ENCODE data around the gene XCR1.
A peak's percentile ranks its signal among the peaks of the same experiment; 100 is the strongest.
"Not testable (repeated sequence)": the region's sequence is repeated elsewhere in the genome, so short reads cannot be mapped to it uniquely, and the experiment has no call there.

XCR1 gene, protein sequence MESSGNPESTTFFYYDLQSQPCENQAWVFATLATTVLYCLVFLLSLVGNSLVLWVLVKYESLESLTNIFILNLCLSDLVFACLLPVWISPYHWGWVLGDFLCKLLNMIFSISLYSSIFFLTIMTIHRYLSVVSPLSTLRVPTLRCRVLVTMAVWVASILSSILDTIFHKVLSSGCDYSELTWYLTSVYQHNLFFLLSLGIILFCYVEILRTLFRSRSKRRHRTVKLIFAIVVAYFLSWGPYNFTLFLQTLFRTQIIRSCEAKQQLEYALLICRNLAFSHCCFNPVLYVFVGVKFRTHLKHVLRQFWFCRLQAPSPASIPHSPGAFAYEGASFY

DNA sequence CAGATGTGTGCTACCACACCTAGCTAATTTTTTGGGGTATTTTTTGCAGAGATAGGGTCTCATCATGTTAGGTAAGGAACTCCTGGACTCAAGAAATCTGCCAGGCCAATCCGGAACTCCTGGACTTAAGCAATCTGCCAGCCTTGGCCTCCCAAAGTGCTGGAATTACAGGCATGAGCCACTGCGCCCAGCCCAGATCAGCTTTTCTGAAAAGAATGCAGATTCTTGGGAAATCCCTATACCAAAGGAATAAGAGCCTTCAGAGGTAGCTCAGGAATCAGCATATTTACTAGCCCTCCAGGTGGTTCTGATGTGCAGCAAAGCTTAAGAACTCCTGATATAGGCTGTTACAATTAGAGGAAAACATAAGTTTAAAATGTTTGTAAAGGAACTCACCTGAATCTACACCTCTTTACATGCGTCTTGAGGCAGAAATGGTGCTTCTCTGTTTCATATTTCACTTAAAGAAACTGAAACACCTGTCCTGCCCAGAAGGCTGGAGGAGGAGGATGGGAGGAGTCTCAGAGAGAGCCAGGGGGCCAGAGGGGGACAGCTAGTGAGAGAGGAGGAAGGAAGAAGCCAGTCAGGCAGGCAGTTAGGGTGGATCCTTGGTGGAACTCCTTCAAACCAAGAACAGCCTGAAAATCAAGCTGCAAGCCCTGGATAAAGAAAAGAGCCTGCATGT, at the start of gene XCR1:
TSS of gene XCR1 (minus strand) at position 463 of the 685 bp plus-strand sequence. CDS start 5,536 bp downstream, outside the sequence.
- no peak for DNase-seq (ENCODE audit: low read depth in 2 of 2)

DNA sequence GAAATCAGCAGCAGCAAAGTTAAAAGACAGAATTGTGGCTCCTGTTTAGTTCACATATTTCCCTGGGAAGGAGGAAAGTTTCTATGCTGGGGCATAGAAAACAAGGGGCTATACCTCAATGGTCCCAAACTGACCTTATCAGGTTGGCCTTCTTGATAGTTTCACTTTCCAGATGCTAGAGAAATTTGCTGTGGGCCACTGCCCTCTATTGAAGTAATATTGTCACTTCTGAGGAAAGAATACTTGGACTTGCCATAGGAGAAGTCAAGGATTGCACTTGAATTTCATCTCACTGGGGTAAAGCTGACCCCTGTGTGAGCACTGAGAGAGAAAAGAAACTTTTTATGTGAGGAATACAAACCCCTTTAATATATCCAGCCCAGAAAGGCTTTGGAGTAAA, 49.3 kb upstream of the XCR1 start:
- no peak for DNase-seq (ENCODE audit: low read depth in 2 of 2)

DNA sequence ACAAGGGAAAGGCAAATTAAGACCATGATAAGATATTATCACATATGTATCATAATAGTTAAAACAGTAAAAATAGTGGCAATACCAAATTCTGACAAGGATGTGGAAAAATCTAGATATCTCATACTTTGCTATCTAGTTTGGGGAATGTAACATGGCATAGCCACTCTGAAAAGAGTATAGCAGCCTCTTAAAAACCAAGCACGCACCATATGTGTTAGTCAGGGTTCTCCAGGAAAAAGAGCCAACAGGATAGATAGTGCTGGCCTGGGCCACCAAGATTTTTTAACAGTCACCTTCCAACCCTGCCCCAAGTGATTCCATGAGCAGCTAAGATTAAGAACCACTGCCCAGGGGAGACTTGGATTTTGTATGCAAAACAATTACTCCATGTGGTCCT, 48.5 kb upstream of the XCR1 start:
- DNase-seq (ENCODE audit: low read depth in 2 of 2): no peak

DNA sequence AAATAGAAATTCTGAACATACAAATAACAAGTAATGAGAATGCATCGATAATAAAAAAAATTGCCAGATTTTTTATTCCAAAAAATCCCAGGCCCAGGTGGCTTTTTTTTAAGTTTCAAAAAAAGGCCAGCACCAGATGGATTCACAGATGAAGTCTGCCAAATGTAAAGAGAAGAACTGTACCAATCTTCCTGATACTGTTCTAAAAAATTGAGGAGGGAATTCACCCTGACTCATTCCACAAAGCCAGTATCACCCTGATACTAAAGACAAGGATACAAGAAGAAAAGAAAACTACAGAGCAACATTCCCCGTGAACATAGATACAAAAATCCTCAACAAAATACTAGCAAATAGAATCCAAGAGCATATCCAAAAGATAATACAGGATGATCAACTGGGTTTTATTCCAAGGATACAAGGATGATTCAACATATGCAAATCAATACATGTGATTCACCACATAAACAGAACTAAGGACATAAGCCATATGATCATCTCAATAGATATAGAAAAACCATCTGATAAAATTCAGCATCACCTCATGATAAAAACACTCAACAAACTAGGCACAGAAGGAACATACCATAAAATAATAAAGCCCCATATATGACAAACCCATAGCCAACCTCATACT, 44.1 kb upstream of the XCR1 start:
- no peak for DNase-seq (ENCODE audit: low read depth in 2 of 2)

DNA sequence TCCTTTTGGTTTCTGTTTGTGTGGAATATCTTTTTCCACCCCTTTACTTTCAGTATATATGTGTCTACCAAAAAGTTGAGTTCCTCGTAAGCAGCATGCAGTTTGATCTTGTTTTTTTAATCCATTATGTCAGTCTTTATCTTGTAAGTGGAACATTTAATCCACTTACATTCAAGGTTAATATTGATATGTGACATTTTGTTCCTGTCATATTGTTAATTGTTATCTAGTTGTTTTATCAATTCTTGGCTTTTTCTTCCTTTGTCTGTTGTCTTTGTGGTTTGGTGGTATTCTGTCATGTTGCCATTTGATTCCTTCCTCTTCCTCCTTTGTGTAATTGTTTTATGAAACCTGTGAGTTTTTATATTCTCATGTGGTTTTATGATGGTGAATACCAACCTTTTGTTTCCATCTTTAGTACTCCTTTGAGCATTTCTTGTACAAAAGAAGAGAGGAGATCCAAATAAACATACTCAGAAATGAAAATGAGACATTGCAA, 43.4 kb upstream of the XCR1 start:
- no peak for DNase-seq (ENCODE audit: low read depth in 2 of 2)

DNA sequence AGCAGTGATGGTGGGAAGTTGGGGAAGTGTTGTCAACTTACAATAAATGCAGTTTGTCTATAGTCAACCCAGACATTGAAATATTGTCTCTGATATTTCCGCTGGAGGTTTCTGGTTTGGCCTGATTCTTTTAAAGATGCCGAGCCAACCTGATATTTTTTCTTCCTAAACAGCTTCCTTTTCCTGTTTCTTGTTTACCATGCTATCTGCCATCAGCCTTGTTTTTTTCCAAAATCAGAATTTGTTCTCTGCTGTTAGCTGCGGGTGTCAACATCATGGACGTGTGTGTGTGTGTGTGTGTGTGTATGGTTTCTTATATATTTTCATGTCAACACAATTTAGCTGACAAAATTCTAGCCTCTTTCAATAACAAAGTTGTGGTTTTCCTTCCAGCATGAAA, 41.2 kb upstream of the XCR1 start:
- DNase-seq (ENCODE audit: low read depth in 2 of 2): no peak

DNA sequence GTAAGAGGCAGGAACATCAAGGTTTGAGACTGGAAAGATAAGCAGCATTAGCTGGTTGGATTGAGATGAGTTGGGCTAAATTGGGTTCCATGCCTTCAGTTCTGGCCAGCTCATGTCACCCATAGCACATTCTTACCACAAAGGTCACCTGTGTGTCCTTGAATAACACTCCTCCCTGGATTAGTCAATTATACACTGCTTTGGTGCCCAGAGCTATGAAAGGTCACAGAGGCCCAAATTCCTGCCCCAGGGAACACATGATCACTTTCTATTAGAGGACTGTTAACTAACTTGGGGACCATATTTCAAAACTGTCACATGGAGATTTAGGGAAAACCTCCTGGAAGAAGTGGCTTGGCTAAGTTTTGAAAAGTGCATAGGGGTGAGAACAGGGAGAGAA, 40.1 kb upstream of the XCR1 start:
- DNase-seq (ENCODE audit: low read depth in 2 of 2): no peak

DNA sequence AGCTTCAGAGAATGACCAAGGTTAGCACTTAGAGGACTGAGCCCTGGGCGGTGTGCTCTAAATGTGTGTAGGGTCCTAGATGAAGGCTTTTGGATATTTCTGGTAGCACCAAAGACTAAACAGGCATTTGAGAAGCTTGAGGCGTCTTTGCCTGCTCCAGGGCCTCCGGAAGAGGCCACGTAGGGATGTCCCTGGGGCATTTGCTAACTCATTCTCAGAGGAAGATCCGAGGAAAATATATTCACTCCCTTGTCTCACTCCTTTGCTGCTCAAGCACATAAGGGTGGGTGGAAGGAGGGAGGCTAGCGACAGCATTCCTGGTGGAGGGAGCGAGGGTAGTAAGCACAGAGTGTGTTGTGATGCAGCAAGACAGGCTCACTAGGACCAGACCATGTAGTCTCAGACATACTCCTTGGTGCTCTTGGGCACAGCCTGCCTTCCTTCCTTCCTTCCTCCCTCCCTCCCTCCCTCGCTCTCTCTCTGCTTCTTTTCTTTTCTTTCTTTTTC, 38.5 kb upstream of the XCR1 start:
- DNase-seq (ENCODE audit: low read depth in 2 of 2): no peak

DNA sequence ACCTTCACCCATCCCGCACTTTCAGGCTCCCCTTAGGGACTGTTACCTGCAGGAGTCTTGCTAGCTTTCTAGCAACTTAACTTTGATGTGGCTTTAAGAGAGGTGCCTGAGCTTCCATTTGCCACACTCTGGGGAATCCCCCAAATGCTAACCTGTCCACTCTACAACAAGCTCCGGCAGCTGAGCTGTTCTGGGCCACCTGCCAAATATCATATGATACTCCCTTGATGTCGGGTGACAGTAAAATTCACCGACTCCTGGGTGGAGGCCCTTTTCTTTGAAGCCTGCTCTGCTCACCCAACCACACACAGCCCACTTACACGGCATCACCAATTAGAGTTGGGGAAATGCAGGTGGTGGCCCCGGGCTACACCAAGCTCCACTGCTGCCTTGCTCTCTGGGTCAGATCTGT, 38.0 kb upstream of the XCR1 start:
- peak; percentile 49 to 51 for DNase-seq (ENCODE audit: low read depth in 2 of 2)

DNA sequence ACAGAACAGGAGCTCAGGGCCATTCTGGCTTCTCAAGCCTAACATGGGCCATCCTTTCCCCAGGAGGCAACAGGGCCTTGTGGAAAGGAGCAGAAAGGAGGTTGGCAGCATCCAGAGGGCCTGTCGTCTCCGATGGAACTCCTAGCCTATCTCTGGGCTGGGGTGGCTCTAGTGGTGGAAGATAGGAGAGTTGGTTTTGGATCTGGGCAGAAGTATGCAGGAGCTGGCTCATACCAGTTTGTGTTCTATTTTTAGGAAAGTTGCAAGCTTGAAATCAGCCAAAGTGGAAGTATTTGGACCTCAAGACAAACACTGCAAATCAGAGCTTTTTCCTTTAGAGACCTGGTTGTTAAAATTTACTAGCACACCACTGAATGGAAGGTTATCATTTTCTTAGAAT, 35.4 kb upstream of the XCR1 start:
- no peak for DNase-seq (ENCODE audit: low read depth in 2 of 2)

DNA sequence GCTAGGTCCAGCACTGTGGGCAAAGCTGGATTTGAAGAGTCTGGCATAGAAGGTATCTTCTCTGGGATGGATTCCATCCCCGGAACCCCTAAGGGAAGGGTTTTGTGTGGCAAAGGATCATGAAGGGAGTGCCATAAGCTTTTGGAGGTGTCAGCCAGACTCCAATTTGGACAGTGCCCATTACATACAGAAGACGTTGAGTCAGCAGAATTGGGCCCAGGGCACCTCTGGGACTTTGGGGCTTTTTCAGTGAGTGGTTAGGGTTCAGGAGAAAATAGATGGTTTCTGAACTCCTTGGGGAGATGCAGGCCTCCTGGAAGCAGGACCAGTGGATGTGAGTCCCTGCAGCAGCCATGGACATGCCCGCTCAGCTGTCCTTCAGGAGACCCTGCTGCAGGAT, 34.6 kb upstream of the XCR1 start:
- DNase-seq (ENCODE audit: low read depth in 2 of 2): no peak

DNA sequence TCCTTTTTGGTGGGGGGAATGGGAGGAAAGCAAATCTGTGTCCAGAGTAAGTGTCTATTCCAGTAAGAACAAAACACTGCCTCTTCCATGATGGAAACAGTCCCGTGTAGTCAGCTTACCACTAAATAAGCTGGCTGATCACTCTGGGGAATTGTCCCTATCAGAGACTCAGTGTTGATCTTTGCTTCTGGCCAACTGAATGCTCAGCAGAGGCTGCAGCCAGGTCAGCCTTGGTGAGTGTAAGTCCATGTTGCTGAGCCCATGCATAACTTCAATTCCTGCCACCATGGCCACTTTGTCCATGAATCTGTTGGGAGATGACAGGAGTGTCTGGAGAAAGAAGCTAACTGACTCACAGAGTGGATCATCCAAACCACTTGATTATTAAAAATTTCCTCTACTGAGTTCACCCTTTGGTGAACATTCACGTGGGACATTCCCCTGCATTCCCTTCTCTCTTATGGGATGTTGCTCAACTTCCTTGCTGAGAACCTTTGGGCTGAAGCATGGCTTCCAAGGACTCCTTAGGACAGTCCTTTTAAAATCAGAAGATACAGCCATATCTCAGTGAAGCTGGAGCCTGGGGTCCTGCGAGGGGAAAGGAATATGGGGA, 33.9 kb upstream of the XCR1 start:
- no peak for DNase-seq (ENCODE audit: low read depth in 2 of 2)

DNA sequence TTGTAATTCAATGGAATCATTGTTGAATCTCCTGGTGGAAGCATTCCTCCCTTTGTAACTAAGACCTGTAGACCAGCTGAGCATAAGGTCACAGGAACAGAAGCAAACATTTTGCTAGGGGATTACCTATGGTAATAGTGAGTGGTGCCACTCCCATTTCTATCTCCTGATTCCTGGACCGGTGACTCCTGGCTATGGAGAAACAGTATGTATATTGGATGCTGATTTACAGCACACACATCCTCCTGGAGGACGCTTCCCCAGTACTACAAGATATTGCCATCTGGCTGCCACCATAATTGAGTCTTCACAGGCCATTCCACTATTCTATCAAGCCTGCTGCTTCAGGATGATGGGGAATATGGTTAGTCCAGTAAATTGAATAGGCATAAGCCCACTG, 33.3 kb upstream of the XCR1 start:
- DNase-seq (ENCODE audit: low read depth in 2 of 2): no peak

DNA sequence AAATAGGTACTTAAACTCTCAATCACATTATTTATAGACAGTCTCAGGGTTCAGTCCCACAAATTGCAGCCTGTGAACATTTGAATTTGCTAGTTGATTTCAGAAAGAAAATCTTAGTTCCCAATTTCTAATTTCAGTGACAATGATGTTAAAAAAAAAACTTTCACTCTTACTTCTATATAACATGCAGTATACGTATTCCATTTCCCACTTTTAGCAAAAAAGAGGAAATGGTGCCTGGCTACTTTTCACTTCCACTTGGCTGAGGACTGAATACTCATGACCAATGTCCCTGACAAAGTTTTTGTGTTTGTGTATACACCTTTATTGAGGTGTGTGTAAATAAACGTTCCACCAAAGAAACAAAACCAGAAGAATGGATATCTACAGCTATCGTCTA, 32.1 kb upstream of the XCR1 start:
- no peak for DNase-seq (ENCODE audit: low read depth in 2 of 2)

DNA sequence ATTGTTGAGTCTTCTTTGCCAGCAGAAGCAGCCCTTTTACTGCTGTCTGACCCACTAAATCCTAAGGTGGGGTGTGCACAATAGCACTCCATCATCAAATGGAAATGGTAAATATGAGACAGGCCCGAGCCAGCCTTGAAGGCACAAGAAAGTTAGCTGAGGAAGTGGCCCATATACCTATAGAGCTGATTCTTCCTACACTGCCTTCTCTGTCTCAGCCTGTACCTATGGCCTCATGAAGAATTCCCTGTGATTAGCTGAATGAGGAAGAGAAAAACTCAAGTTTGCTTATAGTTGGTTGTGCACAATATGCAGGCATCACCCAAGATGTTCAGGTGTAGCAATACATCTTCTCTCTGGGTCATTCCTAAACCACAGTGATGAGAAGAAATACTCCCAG, 31.7 kb upstream of the XCR1 start:
- DNase-seq (ENCODE audit: low read depth in 2 of 2): no peak

DNA sequence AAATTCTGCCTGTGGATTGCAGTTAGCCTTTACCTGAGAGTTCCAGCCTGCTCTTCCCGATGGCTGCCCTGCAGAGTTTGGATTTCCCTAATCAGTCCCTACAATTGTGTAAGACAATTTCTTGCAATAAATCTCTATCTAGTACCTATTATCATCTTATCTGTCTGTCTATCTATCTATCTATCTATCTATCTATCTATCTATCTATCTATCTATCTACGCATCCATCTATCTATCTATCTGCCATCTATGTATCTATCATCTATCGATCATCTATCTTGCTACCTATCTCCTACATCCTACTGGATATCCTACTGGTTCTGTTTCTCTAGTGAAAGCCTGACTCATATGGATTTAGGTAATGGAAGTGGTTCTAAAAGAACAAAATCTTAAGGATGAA, 30.4 kb upstream of the XCR1 start:
- no peak for DNase-seq (ENCODE audit: low read depth in 2 of 2)

DNA sequence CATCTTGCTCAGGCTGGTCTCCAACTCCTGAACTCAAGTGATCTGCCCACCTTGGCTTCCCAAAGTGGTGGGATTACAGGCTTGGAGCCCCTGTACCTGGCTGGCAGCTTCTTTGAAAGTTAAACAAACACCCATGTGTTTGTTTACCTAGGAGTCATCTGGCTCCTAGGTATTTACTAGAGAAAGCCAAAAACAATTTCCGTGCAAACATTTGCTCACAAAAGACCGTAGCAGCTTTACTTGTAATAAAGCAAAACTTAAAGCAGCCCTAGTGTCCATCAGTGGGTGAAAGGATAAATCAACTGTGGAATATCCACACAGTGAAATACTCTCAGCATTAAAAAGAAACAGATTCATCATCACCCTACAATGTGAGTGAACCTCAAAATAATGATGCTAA, 29.4 kb upstream of the XCR1 start:
- no peak for DNase-seq (ENCODE audit: low read depth in 2 of 2)

DNA sequence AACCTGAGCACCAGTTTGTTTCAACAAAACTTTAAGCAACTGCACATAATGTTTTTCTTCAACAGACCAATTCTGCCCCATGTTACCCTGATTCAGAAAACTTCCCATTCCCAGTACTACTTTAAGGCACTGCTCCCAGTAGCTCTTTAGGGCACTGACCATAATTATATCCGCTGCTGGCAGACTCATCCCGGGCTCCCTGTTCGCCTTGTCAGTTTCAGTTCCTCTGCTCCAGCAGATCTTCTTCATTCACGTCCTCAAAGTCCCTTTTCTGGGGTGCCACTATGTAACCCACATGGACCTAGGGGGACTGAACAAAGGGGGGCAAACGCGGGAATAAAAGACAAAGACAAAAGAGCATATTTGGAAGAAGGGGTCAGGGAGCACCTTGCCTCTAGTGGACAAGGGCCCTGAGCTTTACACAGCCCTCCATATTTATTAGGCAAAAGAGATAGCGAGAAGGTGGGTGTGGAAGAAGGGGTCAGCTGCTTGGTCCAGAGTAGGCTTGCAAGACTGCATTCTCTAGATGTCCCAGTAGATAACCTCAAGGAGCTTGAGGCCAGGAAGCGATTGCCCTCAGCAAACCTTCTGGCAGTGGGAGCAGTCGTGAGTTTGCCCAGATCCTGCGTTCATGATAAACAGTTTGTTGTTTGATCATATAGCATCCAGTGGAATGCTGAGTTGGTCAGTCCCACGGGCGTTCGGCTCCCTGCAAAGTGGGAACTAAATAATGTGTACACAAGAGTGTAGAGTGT, 26.7 kb upstream of the XCR1 start:
- DNase-seq (ENCODE audit: low read depth in 2 of 2): not testable (repeated sequence)

DNA sequence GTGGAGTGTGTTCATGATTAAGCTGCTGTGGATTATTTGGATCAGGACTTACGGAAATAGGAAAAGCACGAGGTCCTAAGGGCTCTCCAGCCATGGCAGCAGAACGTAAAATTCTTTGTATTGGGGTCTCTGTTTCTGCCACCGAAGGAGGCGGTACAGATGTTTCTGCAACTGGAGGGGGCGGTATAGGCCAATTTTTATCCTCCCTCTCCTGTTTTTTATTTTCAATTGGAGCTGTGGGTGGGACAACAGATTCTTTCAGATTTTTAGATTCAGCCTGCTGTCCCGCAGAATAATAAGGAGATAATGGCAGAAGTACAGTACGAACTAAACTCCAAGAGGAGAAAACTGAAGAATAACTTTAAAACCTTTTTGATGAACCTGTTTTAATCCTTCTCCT, 26.0 kb upstream of the XCR1 start:
- not testable (repeated sequence) for DNase-seq (ENCODE audit: low read depth in 2 of 2)

DNA sequence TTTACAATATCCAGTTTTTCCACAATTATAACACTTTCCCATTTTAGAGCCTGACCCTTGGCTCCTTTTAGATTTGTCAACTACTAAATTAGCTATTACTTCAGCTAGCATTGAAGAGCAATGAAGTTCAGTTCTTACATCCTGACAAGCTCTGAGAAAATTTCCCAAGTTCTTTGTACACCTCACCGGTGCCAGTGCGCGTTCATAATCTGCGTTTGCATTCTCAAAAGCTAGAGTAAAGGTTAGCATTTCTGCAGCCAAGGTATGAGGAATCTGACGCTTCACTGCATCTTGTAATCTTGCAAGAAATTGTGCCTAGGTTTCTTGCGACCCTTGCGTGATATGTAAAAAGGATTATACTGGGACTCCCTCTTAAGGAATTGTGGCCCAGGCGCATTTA, 25.2 kb upstream of the XCR1 start:
- DNase-seq (ENCODE audit: low read depth in 2 of 2): no peak

DNA sequence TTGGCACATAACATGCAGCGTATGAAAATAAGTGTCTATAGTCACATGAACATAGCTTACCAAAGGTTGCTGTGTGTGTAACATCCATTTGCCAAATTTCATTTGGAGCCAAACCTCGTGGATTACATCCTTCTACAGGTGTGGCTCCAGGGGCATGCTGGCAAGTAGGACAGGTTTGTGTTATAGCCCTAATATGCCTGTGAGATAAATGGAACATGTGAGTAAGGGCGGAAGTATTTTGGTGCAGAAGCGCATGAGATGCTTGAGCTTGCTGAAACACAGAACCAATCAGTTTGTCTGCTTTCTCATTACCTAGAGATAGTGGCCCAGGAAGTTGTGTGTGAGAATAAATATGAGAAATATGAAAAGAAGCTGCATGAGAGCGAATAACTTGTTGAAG, 21.8 kb upstream of the XCR1 start:
- DNase-seq (ENCODE audit: low read depth in 2 of 2): no peak

DNA sequence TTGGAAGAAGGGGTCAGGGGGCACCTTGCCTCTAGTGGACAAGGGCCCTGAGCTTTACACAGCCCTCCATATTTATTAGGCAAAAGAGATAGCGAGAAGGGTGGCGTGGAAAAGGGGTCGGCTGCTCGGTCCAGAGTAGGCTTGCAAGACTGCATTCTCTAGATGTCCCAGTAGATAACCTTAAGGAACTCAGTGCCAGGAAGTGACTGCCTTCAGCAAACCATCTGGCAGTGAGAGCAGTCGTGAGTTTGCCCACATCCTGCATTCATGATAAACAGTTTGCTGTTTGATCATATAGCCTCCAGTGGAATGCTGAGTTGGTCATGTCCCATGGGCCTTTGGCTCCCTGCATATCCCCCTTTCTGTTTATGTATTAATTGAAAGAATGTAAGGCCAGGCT, 18.9 kb upstream of the XCR1 start:
- DNase-seq (ENCODE audit: low read depth in 2 of 2): not testable (repeated sequence)

All from stimulated activated CD8-positive, alpha-beta memory T cell treated with anti-CD3 and anti-CD28 coated beads, Interleukin-2, amount 100 ng/mL, for 48 hours (primary cell).